Parathyroid adenoma (tissue), 2 donors: Measurements from ENCODE around the gene METTL17.
"Not testable (repeated sequence)": the region's sequence is repeated elsewhere in the genome, so short reads cannot be mapped to it uniquely, and the experiment has no call there.

Experiments
- H2AFZ ChIP-seq: fragments of 300-600 bp; sonication (generic); one replicate; pipeline ENCODE4 v1.7.0; 2017; ENCODE audit warnings: antibody characterized with exemption, mild to moderate bottlenecking
- H3K27ac ChIP-seq: fragments of 300-600 bp; sonication (generic); one replicate; pipeline ENCODE4 v1.7.0; 2017
- H3K27me3 ChIP-seq: fragments of 300-600 bp; sonication (generic); one replicate; pipeline ENCODE4 v1.7.0; 2017; ENCODE audit warnings: low read length; ENCODE audit not compliant: control insufficient read depth, insufficient read depth
- H3K36me3 ChIP-seq: fragments of 300-600 bp; sonication (generic); one replicate; pipeline ENCODE4 v1.7.0; 2017; ENCODE audit warnings: low read length; ENCODE audit not compliant: control insufficient read depth, insufficient read depth
- H3K4me1 ChIP-seq: fragments of 300-600 bp; sonication (generic); one replicate; pipeline ENCODE4 v1.7.0; 2017; ENCODE audit warnings: control low read depth
- H3K4me2 ChIP-seq: fragments of 300-600 bp; sonication (generic); one replicate; pipeline ENCODE4 v1.7.0; 2017; ENCODE audit warnings: low read length
- H3K4me3 ChIP-seq: fragments of 300-600 bp; sonication (generic); one replicate; pipeline ENCODE4 v1.7.0; 2017; ENCODE audit warnings: low read depth, low read length
- H3K79me2 ChIP-seq: fragments of 300-600 bp; sonication (generic); one replicate; pipeline ENCODE4 v1.7.0; 2017; ENCODE audit warnings: control low read depth
- H3K9ac ChIP-seq: fragments of 300-600 bp; sonication (generic); one replicate; pipeline ENCODE4 v1.7.0; 2017; ENCODE audit warnings: mild to moderate bottlenecking
- H3K9me3 ChIP-seq: fragments of 300-600 bp; sonication (generic); one replicate; pipeline ENCODE4 v1.7.0; 2017; ENCODE audit warnings: low read length; ENCODE audit not compliant: control insufficient read depth
- TF ChIP-seq, protein P1 (sequence below): fragments of 300-600 bp; sonication (generic); IDR thresholded peaks from one replicate; pipeline ENCODE4 v1.7.0; 2017; ENCODE audit warnings: antibody characterized with exemption, mild to moderate bottlenecking
- donor health status: primary hyperparathyroidism.

METTL17 gene, protein sequence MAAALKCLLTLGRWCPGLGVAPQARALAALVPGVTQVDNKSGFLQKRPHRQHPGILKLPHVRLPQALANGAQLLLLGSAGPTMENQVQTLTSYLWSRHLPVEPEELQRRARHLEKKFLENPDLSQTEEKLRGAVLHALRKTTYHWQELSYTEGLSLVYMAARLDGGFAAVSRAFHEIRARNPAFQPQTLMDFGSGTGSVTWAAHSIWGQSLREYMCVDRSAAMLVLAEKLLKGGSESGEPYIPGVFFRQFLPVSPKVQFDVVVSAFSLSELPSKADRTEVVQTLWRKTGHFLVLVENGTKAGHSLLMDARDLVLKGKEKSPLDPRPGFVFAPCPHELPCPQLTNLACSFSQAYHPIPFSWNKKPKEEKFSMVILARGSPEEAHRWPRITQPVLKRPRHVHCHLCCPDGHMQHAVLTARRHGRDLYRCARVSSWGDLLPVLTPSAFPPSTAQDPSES

DNA sequence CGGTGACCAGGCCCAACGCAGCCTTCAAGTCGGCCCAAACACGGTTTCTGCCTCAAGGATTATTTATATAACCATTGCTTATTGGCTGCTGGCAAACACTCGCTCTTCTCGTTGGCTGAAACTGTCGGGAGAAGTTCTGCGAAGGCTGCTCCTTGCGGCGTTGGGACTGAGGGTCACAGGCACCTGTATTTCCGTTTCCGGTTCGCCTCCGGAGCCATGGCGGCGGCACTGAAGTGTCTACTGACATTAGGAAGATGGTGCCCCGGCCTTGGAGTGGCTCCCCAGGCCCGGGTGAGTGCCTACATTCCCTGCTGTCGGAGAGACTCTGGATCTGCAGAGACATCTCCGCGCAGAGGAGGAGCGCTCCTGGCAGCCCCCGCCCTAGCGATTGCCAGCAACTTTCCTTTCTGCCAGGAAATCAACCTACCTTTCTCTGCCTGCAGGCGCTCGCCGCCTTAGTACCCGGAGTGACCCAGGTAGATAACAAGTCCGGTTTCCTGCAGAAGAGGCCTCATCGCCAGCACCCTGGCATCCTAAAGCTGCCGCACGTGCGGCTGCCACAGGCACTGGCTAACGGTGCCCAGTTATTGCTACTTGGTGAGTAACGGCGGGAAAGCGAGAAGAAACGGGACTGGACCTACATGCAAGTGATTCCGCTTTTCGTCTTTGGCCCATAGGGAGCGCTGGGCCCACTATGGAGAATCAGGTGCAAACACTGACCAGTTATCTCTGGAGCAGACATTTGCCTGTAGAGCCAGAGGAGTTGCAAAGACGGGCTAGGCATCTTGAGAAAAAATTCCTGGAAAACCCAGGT is at the start of gene METTL17:
METTL17 (plus strand) TSS at position 194 of the 814 bp plus-strand sequence; CDS start at position 217, 23 bp downstream.
- H3K36me3 ChIP-seq, result no peaks in the 10 kb centered on the region
- H3K9ac ChIP-seq, result peak within 1 kb of the TSS; percentile 57
- peak within 1 kb of the TSS; percentile 91 for H2AFZ ChIP-seq
- peak within 1 kb of the TSS; percentile 95 for H3K4me3 ChIP-seq
- H3K4me2 ChIP-seq, result peak within 1 kb of the TSS; percentile 93
- H3K27me3 ChIP-seq, result no peaks in the 10 kb centered on the region
- peak within 1 kb of the TSS; percentile 79 for H3K27ac ChIP-seq
- TF ChIP-seq, protein P1, sequence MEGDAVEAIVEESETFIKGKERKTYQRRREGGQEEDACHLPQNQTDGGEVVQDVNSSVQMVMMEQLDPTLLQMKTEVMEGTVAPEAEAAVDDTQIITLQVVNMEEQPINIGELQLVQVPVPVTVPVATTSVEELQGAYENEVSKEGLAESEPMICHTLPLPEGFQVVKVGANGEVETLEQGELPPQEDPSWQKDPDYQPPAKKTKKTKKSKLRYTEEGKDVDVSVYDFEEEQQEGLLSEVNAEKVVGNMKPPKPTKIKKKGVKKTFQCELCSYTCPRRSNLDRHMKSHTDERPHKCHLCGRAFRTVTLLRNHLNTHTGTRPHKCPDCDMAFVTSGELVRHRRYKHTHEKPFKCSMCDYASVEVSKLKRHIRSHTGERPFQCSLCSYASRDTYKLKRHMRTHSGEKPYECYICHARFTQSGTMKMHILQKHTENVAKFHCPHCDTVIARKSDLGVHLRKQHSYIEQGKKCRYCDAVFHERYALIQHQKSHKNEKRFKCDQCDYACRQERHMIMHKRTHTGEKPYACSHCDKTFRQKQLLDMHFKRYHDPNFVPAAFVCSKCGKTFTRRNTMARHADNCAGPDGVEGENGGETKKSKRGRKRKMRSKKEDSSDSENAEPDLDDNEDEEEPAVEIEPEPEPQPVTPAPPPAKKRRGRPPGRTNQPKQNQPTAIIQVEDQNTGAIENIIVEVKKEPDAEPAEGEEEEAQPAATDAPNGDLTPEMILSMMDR, result peak; percentile 46
- H3K9me3 ChIP-seq, result no peaks in the 10 kb centered on the region
- peaks cover 13% of the 10 kb centered on the region for H3K4me1 ChIP-seq
- H3K79me2 ChIP-seq, result peaks cover 2% of the 10 kb centered on the region

DNA sequence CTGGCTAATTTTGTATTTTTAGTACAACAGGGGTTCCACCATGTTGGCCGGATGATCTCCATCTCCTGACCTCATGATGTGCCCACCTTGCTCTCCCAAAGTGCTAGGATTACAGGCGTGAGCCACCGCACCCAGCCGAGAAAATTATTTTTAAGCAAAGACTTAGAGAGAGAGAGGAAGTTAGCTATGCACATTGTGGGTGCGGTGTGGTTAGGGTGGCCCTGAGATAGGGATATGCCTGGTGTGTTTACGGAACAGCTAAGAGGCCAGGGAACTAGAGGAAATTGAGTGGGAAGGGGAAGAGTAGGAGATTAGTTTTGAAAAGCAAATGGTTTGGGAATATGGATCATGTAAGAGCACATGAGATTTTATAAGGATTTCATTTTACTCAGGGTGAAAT is 44.6 kb upstream of the METTL17 start:
- H2AFZ ChIP-seq, H3K9me3 ChIP-seq, H3K36me3 ChIP-seq, H3K4me2 ChIP-seq, H3K27me3 ChIP-seq, H3K27ac ChIP-seq, H3K79me2 ChIP-seq, H3K4me1 ChIP-seq, H3K4me3 ChIP-seq, H3K9ac ChIP-seq: not testable (repeated sequence)

DNA sequence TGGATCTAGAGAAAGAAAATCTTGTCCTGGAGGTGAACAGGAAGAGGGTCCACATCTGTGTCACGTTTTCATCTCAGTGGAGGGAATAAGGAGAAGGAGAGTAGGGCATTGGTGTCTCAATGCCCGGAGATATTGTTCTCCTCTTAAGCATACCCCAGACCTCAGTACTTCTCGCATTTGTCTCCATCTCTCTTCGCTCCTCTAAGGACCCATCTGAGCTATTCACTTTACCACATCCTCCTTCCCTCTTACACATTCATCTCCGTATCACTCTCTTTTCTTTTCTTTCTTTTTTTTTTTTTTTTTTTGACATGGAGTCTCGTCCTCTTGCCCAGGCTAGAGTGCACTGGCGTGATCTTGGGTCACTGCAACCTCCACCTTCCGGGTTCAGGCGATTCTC is 43.1 kb upstream of the METTL17 start:
- not testable (repeated sequence) for H3K27me3 ChIP-seq, H2AFZ ChIP-seq, H3K27ac ChIP-seq, H3K4me1 ChIP-seq, H3K9me3 ChIP-seq, H3K36me3 ChIP-seq, H3K4me3 ChIP-seq, H3K9ac ChIP-seq, H3K4me2 ChIP-seq, H3K79me2 ChIP-seq

DNA sequence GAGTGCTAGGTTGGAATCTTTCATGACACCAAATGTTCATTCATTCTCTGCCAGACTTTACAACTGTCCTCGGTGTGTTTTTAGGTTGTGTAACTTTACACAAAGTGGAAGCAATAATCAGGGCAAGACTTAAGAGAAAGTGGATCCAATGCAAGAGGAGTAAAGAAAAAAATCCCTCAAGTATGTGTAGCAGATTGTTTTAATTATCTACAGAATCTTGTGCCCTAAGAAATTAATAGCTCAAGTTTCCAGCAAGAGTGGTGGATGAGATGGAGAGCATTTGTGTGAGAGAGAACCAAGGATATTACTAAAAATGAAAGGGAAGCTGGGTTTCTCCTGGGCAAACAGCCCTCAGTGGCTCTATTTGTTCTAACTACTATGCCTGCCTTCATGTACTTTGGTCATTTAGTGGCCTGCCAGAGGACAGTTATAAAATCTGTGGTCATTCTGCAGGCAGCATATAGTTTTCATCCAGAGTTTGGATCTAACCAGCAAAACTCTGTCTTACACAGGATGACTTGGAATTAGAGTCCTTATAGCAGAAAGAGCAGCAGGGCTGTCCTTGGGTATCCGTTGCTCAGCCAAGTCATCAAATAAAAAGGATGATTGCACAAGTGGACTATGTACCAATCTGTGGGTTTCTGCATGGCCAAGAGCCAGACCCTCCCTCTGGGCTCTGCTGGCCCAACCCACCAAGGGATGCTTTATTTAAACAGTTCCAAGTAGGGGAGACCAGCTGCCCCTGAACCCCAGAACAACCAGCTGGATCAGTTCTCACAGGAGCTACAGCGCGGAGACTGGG is 34.8 kb upstream of the METTL17 start, which contains the start of gene RNASE2:
RNASE2 (plus strand) TSS at position 752 of the 802 bp plus-strand sequence. CDS start 285 bp downstream, outside the sequence.
- H3K4me1 ChIP-seq, H3K4me3 ChIP-seq: not testable (repeated sequence)

DNA sequence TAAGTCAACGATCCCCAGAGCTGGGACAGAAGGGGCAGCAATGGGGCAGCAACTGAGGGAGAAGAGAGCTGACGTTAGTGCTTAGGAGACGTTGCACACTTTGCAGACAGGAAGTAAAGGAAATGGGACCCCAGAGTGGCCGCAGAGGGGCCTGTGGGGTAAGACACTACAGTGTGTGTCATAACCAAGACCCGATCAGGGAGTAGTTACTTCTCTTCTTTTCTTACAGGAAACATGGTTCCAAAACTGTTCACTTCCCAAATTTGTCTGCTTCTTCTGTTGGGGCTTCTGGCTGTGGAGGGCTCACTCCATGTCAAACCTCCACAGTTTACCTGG is 34.3 kb upstream of the METTL17 start:
- H3K79me2 ChIP-seq, H3K4me3 ChIP-seq, H3K9ac ChIP-seq, H2AFZ ChIP-seq, H3K36me3 ChIP-seq, H3K4me2 ChIP-seq, H3K27ac ChIP-seq, H3K27me3 ChIP-seq, H3K9me3 ChIP-seq, H3K4me1 ChIP-seq: not testable (repeated sequence)

More for the DNA sequence above, 34.8 kb upstream of the METTL17 start, which contains the start of gene RNASE2:
- not testable (repeated sequence) for H3K27me3 ChIP-seq, H3K36me3 ChIP-seq, H3K79me2 ChIP-seq, H3K9me3 ChIP-seq, H2AFZ ChIP-seq, H3K4me2 ChIP-seq, H3K9ac ChIP-seq, H3K27ac ChIP-seq

DNA sequence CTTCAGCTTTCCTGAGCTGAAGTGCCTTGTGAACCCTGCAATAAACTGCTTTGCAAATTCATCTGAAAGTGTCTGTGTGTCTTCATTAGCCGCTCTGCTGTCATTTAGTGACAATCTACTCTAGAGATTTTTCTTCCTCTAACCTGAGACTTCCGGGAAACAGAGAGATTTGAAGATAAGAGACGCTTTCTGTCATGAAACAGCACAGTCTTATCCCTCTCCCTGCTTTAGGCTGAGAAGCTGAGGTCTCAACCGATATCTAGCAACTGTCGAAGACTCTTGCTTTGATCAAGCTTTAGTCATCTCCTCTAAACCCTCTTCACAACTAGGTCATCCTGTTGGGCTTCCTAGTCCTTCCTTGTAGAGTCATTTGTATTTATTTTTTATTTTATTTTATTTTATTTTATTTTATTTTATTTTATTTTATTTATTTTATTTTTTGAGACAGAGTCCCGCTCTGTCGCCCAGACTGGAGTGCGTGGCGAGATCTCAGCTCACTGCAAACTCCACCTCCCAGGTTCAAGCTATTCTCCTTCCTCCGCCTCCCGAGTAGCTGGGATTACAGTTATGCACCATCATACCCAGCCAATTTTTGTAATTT is 33.3 kb upstream of the METTL17 start:
- Histone ChIP-seq H3K27me3 (no peaks in the 10 kb centered on the region), H3K4me2 (no peak overlapping the region), H3K79me2 (no peaks in the 10 kb centered on the region), H3K4me1 (no peaks in the 10 kb centered on the region), H3K27ac (no peak overlapping the region), H3K9me3 (no peaks in the 10 kb centered on the region), H3K36me3 (no peaks in the 10 kb centered on the region), H2AFZ (no peak overlapping the region), H3K9ac (no peak overlapping the region), H3K4me3 (no peak overlapping the region)
- TF ChIP-seq, protein P1, result no peak

DNA sequence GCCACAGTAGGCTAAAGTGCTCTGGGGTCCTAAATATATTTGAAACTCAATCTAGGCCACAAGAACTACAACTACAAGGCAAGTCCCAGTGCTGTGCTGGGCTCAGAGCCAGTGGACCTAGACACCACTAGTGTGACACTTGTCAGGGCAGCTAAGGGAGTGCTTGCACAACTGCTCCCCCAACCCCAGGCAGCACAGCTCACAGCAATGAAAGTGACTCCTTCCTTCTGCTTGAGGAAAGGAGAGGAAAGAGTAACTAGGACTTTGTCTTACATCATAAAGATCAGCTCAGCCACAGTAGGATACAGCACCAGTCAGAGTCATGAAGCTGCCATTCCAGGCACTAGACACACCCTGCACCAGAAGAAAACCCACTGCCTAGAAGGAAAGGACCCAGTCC is 30.8 kb upstream of the METTL17 start:
- H3K36me3 ChIP-seq, H3K9me3 ChIP-seq, H3K4me1 ChIP-seq, H3K27ac ChIP-seq, H2AFZ ChIP-seq, H3K79me2 ChIP-seq, H3K27me3 ChIP-seq, H3K4me3 ChIP-seq, H3K4me2 ChIP-seq, H3K9ac ChIP-seq: not testable (repeated sequence)
